NCI-H1092 (cell line): Measurements from ENCODE around the gene C1QTNF6.

Source experiments
- DNase-seq: peaks from one replicate; lab custom pipeline; 2025; lab: John Stamatoyannopoulos, UW

Gene C1QTNF6

DNA sequence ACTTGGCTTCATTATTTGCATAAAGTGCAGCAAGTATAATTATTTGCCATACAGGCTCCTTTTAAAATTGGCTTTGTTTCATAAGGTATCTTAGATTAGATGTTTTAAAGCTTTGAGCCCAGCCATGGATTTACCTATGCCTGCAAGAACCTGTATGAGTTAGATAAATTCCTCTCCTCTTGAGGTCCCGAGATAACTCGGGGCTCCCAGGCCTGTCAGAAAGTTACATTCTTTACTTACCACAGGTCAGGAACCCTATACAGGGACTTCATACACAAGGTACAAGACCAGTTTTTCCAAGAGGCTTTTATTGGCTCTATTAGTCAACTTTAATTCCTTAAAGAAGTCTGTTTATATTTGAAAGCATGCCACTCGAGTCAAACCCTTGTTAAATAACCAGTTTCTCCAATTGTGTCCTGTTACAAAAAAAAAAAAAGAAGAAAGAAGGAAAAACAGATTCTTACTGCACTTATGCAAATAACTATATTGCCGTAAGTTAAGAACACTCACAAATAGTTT lies 2.3 kb upstream of the C1QTNF6 start:
- no peak for DNase-seq

GRCh38 chr22:37188901-37189466 lies 937 bp upstream of the C1QTNF6 start:
- DNase-seq, result no peak

DNA sequence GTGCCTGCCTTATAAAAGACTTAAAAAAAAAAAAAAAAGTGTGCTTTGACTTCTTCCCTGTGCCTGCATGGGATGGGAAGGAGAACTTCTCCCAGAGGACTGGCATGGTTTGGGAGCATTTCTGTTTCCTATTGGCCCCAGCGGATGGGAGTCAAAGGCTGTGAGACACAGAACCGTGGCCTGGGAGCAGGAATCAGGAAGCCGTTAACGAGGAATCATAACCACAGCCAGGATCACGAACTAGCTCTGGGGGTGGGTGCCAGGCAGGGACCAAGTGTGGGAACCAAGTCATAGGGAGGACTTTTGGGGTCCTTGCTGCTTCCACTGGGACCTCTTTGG lies 526 bp downstream of the C1QTNF6 start:
- no peak for DNase-seq

DNA sequence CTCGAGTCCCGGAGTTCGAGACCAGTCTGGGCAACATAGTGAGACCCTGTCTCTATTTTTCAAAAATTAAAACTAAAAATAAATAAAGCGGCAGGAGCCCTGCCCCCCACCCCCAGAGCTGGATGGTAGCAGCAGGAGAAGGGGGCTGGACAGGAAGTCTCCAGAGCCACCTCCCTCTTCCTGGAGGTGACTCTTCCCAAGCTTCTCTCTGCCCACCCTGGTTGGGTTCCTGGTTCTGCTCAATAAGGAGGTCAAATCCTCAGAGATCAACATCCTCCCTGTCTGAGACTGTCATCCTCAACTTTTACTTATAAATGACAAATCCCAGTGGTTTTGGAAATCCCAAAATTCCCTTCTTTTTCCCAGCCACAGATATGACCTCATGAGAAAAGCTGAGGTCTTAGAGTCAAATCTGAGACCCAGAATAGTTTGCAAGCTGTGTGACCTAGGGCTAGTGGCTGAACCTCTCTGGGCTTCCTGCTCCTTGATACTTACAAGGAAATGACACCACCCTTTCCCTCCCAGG lies 987 bp downstream of the C1QTNF6 start:
- DNase-seq, result no peak

- no peak for DNase-seq
These were observed 1.6 kb downstream of the C1QTNF6 start for GRCh38 chr22:37186228-37186996.

- DNase-seq, result no peak
These were observed 2.3 kb downstream of the C1QTNF6 start for GRCh38 chr22:37185646-37186227.

DNA sequence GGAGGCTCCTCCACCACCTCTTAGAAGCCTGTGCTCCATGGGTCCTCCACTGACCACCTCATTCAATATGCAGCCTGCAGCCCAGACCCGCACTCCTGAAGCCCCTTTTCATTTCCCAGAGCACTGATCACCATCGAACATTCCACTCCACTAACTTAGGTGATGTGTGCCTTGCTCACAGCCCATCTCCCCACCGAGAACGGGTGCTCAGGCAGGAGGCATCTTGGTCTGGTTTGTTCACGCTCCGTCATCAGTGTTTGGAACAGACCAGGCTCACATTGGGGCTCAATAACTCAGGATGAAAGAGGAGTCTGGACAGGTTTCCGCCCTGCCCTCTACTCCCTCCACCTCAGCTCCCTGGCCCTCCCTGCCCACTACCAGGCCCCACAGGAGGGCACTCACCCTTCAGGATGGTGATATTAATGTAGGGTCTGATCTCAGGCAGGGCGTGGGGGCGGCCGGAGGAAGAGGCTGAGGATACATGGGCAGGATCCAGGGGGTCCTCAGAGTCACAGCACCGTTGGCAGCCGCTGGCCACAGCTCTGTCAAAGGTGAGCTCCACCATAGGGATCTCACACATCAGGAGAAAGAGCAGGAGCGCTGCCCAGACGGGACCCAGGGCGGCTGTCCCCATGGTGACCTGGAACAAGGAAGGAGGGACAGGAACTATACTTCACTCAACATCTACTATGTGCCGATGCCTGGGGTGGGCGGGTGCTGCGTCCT lies 3.1 kb downstream of the C1QTNF6 start:
- DNase-seq, result no peak

DNA sequence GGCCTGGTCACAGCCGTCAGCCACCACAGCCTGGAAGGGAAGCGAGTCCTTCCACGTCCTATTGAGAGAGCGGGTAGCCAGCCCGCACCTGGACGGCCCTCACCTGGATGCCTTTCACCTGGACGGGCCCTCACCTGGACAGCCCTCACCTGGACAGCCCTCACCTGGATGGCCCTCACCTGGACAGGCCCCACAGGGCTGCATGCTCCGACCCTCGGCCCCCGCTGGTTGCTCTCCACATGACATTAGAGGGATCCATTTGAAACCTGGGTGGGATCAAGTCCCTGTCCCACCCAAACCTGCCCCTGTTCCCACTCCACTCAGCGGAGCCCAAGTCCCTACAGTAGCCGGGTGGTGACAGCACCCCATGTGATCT lies 3.7 kb downstream of the C1QTNF6 start:
- no peak for DNase-seq

DNA sequence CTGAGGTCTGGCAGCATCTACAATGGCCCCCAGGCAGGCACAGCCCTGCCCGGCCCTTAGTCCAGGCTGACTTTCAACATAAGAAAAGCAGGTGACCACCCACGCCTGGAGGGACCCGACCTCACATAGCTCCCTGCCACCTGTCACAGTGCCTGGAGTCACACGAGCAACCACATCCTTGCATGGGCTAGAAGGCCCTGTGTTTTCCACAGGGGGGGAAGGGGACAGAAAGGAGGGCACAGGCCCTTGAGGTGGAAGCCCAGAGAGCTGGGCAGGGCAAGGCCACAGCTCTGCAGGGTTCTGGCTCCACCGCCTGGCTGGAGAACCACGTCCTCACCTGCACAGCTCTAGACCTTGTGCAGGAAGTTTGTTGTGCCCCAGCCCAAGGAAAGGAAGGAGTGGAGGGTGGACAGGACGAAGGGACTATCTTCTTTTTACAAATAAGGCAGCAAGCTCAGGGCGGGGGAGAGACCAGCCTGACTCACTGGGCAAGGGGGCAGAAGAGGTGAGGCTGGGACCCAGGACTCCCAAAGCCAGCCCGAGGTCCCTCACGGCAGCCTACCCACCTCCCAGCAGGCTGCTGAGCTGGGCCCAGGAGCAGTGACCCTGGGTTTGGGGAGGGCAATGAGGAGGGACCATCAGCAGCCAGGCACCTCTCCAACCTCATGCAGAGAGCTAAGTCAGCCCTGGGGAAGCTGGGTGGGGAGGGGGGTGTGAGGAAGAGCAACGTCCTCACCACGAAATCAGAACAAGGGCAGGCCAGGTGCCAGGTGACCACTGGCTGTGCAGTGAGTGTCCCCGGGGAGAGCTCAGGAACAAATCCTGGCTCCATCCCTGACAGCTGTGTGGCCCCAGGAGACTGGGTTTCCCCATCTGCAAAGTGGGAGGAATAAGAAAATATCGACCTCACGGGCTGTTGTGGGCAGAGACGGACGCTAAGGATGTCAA lies 4.3 kb downstream of the C1QTNF6 start:
- no peak for DNase-seq

GRCh38 chr22:37182949-37183245 lies 5.2 kb downstream of the C1QTNF6 start:
- DNase-seq, result no peak

GRCh38 chr22:37182101-37182948 lies 5.7 kb downstream of the C1QTNF6 start:
- DNase-seq, result no peak

DNA sequence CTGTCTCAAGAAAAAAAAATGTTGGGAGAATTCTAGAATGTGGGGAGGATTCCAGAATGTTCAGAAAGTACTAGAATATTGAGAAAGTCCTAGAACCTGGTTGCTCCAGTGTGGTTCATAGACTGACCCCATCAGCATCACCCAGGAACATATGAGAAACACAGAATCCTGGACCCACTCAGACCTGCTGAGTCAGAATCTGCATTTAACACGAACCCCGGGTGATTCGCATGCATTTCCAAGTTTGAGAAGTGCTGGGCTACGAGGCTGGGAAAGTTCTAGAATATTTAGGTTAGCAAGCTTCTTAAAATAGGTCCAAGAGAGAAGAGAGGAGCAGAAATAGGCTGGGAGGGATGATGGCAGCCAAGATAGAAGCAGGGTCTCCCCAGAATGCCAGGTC lies 6.4 kb downstream of the C1QTNF6 start:
- no peak for DNase-seq

GRCh38 chr22:37180531-37181231 lies 7.4 kb downstream of the C1QTNF6 start:
- DNase-seq, result no peak

DNA sequence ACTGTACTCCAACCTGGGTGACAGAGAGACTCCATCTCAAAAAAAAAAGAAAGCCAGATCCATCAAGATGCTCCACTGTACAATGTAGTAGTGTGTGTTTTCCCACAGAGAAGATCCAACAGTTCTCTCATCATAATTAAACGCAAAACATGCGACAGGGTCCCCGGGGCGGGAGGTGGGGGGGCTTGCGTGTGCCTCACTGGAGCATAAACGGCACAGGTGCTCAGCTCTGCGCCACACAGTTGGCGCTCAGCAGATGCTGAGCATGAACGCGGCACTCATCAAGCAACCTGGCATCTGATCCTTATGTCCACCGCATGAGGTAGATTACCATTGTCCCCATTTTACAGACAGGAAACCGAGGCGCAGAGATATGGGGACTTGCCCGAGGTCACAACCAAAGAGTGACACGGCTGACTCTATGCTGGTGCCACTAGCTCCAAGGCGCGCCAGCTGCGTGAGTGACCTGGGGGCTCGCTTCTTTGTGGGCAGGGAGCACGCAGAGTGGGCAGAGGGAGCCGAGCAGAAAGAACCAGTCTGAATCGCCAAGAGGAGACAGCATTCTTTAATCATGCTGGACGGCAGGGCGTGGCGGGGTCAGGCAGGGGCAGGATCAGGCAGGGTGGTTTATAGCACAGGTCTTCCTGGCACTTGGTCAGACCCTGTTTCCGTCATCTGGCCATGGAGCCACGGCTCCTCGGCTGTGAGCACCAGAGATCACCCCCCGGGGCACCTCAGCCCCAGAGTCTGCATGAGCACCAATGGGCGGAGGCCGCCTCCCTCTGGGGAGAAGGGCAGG lies 8.2 kb downstream of the C1QTNF6 start:
- no peak for DNase-seq

DNA sequence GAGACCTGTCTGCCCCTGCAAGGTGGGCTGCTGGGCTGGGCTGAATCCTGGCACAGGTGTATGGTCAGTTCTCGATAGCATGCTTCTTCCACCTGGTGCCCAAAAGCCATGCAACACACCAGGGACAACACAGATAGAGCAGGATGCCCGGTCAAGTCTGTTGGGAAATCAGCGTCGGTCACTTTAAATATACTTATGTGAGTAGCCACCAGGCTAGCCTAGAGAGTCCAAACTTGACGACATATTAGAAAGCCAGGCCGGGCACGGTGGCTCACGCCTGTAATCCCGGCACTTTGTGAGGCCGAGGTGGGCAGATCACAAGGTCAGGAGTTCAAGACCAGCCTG lies 8.9 kb downstream of the C1QTNF6 start:
- no peak for DNase-seq

DNA sequence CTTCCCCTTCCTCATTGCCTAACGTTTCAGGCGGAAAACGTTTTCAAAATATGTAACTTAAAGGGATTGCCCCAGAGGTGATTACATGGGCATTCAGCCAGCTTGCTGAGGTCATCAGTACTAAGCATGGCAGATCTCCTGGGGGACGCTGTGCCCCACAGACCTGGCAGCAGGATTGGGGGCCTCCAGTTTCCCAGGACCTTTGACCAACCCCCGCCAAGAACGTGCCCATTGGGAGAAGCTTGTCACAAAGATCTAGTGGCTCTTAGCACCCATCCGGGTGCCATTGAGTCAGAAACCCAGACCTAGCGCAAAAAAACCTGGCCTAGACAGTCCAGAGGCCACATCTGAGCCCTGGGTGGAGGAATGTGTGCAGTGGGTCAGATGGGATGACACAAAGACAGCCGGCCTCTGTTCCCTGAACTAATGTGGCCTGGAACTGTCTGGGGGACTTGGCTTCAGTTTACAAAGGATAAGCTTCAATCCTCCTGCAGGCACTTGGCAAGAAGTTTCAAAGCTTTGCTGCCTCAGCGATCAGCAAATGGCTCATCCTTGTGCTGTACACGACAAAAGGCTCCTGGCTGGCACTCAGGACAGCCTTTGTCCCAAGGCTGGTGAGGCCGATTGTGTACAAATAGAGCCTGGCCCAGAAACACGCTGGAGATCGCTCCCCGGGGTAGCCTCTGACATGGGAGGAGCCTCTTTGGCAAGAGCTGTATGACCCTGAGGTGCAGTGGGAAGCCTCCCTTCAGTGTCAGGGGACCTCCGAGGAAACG lies 9.5 kb downstream of the C1QTNF6 start:
- no peak for DNase-seq

DNA sequence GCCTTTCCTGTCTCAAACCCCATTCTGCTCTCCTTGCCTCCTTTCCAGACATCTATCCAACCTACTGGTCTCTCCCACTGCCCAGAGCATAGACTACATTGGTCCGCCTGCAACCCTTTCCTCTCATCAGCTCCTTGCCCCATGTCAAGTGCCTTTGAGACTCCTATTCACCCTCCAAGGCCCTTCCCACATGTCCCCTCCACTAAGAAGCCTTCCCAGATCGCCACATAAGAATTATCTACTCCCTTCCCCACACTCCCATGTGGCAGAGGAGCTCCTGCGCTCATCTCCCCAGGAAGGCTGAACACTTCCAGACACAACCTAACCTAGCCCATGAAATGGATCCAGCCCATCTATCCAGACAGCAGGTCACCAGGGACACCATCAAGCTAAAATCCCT lies 10.3 kb downstream of the C1QTNF6 start:
- DNase-seq, result no peak

- no peak for DNase-seq
These were observed 10.8 kb downstream of the C1QTNF6 start for GRCh38 chr22:37177221-37177620.
